ENCODE results near the gene CLEC4G.

- TF ChIP-seq CTCF (conservative IDR thresholded peaks at IDR 0.05; ENCODE audit: low read depth, low read length) (no peak), EZH2 (IDR thresholded peaks at IDR 0.05; ENCODE audit: low read length, unreplicated experiment) (no peak), EZH2phosphoT487 (IDR thresholded peaks at IDR 0.05; ENCODE audit: borderline replicate concordance, low read length) (no peak)
Measured at GRCh38 chr19:7729831-7730285, 2.1 kb downstream of the CLEC4G start.

All from PC-3 (cell line).